Activated T-cell treated with anti-CD3 and anti-CD28 coated beads for 1 hour (primary cell): ENCODE data around the gene BMI1.

Source experiments
- DNase-seq: peaks from one replicate; pipeline ENCODE4 v3.0.0-alpha.2; 2020; ENCODE audit warnings: low read depth

Gene BMI1

DNA sequence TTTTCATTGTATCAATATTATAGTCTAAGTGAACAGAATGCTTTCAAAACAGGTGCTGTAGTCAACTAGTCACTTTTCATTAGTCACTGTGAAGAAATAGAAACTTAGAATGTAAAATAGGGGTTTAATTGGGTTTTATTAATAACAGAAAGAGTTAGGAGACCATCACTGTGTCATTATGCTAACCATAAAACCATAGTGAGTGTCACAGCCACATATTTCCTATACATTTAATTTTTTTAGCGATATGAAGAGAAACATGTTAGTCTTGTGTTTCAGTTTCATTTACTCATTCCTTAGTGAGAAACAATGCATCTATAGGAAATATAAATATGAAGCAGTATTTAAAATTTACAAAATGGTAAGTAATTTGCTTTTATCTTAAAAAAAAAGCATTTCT, 46.6 kb downstream of the BMI1 start:
- DNase-seq = no peak

DNA sequence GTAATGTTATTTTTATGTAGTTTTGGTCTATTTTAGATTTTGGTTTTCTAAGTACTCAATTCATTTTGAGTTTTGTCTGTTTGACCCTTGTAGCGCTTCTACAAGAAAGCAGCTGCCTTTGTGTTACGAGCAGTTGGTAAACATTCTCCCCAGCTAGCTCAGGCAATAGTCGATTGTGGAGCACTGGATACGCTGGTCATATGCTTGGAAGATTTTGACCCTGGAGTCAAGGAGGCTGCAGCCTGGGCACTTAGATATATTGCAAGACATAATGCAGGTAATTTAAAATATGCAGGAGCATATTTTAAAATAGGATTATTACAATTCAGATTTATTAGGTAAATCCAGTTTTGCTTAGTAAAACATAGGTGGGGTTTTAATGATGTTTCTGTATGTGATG, 47.5 kb downstream of the BMI1 start:
- DNase-seq = no peak

DNA sequence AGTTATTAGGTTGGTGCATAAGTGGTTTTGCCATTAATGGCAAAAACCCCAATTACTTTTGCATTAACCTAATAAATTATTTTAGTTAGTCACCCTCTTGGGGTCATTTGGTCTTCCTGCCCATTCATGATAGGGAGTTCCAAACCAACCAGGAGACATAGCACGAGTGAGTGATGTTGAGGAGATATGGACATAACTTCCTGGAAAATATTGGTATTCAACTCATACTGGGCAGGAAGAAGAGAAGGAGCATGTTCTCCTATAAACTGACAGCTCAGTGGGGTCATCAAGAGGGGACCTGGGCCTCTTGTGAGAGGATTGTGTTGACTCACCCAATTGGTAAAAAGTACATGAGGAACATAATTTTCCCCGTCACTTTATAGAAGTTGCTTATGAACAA, 48.1 kb downstream of the BMI1 start:
- no peak for DNase-seq

DNA sequence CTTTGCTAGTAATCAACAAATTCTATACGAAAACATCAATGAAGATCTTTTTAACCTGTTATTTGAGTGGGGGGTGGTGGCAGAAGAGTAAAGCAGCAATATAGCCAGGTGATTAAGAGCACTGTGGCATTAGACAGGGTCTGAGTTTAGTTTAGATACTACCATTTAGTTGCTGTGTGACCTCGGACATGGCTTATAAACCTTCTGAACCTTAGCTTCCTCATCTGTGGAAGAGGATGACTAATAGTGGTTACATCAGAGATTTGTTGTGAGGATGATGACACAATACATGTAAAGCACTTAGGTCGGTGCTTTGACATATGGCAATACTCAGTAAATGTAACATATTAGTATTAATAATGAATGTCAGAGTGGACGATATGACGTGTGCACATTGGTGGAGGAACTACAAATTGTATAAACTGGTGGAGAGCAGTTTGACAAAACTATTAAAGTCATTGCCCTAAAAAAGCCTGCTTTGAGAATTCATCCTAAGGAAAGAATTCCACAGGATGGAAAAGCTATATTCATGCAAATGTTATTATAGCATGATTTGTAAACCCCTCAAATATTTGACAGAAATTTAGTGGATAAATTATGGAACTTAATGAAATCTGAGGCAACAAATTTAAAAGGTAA, 48.7 kb downstream of the BMI1 start:
- DNase-seq = no peak

DNA sequence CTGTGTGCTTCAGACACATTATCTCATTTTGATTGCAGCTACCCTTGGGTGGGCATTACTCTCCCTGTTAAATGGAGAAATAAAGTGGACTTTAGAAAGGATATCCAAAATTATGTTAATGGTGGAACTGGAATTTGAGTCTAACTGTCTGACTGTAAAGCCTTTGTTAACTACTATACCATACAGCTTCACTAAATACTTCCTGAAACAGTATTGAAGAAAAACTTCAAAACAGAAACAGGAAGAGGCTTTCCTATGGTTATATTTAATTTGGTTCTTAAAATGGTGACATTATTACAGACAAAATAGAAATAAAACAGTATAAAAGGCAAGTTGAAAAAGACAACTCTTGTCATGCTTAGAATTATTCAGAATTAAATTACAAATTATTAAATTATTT, 49.4 kb downstream of the BMI1 start:
- DNase-seq = no peak

DNA sequence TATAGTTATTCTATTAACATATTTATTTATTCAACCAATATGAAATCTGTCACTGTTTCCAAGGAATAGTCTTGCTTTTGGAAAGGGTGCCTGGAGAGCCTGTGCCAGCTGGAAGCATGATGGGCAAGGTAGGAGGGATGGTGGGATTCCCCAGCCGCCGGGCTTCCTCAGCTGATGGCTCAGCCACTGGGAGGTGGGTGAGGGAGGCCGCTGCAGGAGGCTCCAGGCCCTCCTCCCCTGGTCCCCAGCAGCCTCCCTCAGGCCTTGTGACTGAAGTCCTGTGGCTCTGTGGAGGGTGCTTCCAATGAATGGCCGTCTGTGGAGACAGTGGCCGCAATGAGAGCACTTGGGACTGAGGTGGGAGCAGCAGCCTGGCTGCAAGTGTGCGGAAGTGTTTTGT, 51.4 kb downstream of the BMI1 start:
- DNase-seq = no peak

DNA sequence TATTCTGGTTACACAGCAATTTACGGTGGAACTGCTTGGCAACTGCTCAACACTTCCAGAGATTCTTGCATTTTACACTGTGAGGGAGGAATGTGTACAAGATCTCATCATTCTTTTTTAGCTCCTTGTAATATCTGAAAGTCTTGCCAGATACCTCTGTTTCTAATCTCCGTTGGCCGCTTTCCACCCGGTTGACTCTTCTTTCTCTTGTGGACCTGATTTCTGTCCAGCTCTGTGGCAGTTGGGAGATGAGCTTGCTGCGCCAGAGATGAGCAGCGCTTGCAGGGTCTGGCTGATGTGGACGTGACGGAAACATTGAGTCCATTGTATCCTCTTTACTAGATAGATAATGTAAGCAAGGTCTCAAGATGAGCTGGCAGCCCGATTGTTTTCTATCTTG, 52.0 kb downstream of the BMI1 start:
- DNase-seq = no peak

DNA sequence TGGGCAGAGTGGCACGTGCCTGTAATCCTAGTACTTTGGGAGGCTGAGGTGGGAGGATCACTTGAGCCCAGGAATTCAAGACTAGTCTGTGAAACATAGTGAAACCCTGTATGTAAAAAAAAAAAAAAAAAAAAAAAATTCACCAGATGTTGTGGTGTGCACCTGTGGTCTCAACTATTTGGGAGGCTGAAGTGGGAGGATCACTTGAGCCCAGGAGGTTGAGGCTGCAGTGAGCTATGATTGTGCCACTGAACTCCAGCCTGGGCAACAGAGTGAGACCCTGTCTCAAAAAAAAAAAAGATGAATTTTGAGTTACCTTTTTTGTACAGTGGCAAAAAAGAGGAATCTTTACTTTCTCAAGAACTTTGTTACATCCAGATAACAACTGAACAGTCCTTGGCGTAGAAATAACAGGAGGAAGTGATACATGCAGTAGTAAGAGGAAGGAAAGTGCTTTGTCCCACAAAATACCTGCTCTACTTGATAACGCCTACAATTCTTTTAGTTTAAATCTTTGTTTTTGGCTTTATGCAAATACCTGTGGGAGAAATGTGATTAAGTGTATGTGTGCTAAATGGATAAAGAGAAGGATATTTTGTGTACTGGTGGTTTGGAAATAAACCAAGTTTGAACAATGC, 53.7 kb downstream of the BMI1 start:
- DNase-seq = no peak

DNA sequence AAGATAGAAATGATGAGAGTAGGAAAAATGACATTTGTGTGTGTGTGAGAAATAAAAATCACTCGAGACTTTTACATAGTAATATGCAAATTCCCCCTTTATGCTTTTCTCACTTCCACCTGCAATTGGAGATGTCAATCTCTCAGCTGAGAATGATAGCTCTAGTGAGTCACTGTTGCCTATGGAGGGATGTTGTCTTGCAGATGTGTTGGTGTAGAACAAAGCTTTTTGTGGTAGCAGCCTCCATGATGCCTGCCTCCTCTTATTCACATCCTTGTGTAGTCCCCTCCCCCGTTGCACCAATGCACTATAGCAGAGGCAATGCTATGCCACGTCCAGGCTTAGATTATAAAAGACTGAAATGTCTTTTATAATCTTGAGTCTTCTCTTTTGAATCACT, 58.2 kb downstream of the BMI1 start:
- no peak for DNase-seq
